ENCODE results near the gene ZNF518A.

DNA sequence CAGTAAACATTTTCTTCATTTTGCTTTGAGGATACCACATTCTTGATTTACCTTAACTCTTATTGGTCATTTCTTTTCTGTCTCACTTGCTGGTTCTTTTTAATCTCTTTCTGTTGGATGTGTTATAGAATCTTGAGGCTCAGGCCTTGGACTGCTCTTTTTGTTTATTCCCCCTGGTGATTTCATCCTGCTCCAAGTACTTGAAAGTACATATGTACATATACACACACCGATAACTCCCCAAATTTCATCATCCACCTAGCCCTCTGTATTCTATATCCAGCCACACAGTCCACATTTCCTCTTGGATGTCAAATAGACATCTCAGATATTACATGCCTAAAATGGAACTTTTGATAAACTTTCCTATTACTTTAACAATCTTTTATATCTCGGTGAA is 7.5 kb downstream of the ZNF518A start:
- no peak for TF ChIP-seq POLR2AphosphoS5 (IDR thresholded peaks at IDR 0.05; ENCODE audit: low read length)
- no peak for TF ChIP-seq NFYB (IDR thresholded peaks at IDR 0.05; ENCODE audit: insufficient read depth, low read depth, low read length)
- no peak for TF ChIP-seq CHD2 (IDR thresholded peaks at IDR 0.05; ENCODE audit: borderline replicate concordance, low read depth, low read length)
- TF ChIP-seq EZH2 (IDR thresholded peaks at IDR 0.05; ENCODE audit: borderline replicate concordance, control insufficient read depth, low read depth, low read length) = no peak
- no peak for TF ChIP-seq RCOR1 (conservative IDR thresholded peaks at IDR 0.05; ENCODE audit: low read depth, low read length)
- TF ChIP-seq POLR2A (IDR thresholded peaks at IDR 0.05; ENCODE audit: low read depth, low read length) = no peak
- TF ChIP-seq, protein P1, sequence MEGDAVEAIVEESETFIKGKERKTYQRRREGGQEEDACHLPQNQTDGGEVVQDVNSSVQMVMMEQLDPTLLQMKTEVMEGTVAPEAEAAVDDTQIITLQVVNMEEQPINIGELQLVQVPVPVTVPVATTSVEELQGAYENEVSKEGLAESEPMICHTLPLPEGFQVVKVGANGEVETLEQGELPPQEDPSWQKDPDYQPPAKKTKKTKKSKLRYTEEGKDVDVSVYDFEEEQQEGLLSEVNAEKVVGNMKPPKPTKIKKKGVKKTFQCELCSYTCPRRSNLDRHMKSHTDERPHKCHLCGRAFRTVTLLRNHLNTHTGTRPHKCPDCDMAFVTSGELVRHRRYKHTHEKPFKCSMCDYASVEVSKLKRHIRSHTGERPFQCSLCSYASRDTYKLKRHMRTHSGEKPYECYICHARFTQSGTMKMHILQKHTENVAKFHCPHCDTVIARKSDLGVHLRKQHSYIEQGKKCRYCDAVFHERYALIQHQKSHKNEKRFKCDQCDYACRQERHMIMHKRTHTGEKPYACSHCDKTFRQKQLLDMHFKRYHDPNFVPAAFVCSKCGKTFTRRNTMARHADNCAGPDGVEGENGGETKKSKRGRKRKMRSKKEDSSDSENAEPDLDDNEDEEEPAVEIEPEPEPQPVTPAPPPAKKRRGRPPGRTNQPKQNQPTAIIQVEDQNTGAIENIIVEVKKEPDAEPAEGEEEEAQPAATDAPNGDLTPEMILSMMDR (IDR thresholded peaks at IDR 0.05 in 2 of 3, conservative IDR thresholded peaks at IDR 0.05 in 1 of 3; ENCODE audit: control insufficient read depth in 2 of 3, extremely low read depth in 1 of 3, insufficient read depth in 1 of 3, low read depth in 3 of 3, low read length in 3 of 3) = no peak
- no peak for TF ChIP-seq TAF1 (IDR thresholded peaks at IDR 0.05; ENCODE audit: borderline replicate concordance, low read depth, low read length)
- no peak for TF ChIP-seq CBX3 (IDR thresholded peaks at IDR 0.05; ENCODE audit: borderline replicate concordance, low read depth)
- TF ChIP-seq NFYA (IDR thresholded peaks at IDR 0.05; ENCODE audit: borderline replicate concordance, low read depth, low read length) = no peak
- TF ChIP-seq, protein P2, sequence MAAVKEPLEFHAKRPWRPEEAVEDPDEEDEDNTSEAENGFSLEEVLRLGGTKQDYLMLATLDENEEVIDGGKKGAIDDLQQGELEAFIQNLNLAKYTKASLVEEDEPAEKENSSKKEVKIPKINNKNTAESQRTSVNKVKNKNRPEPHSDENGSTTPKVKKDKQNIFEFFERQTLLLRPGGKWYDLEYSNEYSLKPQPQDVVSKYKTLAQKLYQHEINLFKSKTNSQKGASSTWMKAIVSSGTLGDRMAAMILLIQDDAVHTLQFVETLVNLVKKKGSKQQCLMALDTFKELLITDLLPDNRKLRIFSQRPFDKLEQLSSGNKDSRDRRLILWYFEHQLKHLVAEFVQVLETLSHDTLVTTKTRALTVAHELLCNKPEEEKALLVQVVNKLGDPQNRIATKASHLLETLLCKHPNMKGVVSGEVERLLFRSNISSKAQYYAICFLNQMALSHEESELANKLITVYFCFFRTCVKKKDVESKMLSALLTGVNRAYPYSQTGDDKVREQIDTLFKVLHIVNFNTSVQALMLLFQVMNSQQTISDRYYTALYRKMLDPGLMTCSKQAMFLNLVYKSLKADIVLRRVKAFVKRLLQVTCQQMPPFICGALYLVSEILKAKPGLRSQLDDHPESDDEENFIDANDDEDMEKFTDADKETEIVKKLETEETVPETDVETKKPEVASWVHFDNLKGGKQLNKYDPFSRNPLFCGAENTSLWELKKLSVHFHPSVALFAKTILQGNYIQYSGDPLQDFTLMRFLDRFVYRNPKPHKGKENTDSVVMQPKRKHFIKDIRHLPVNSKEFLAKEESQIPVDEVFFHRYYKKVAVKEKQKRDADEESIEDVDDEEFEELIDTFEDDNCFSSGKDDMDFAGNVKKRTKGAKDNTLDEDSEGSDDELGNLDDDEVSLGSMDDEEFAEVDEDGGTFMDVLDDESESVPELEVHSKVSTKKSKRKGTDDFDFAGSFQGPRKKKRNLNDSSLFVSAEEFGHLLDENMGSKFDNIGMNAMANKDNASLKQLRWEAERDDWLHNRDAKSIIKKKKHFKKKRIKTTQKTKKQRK (IDR thresholded peaks at IDR 0.05; ENCODE audit: low read depth, low read length) = no peak

Measured in GM12878 (cell line).